PC-3 (cell line): Measurements from ENCODE around the gene ST3GAL3.
A peak's percentile ranks its signal among the peaks of the same experiment; 100 is the strongest.

Source experiments
- EZH2 ChIP-seq: fragments of 300-600 bp; sonication (generic); IDR thresholded peaks from one replicate; pipeline ENCODE4 v1.6.1; 2017; ENCODE audit warnings: antibody characterized with exemption, mild to moderate bottlenecking, low read length; ENCODE audit not compliant: unreplicated experiment
- EZH2phosphoT487 ChIP-seq: fragments of 300-600 bp; sonication (generic); IDR thresholded peaks from 2 replicates; pipeline ENCODE4 v1.6.1; 2018; ENCODE audit warnings: mild to moderate bottlenecking, antibody characterized with exemption, low read length, borderline replicate concordance
- TF ChIP-seq, protein P1 (sequence below): fragments of 300-600 bp; sonication (generic); conservative IDR thresholded peaks from 2 replicates; pipeline ENCODE4 v1.5.1; 2017; ENCODE audit warnings: antibody characterized with exemption, low read depth, mild to moderate bottlenecking, low read length

DNA sequence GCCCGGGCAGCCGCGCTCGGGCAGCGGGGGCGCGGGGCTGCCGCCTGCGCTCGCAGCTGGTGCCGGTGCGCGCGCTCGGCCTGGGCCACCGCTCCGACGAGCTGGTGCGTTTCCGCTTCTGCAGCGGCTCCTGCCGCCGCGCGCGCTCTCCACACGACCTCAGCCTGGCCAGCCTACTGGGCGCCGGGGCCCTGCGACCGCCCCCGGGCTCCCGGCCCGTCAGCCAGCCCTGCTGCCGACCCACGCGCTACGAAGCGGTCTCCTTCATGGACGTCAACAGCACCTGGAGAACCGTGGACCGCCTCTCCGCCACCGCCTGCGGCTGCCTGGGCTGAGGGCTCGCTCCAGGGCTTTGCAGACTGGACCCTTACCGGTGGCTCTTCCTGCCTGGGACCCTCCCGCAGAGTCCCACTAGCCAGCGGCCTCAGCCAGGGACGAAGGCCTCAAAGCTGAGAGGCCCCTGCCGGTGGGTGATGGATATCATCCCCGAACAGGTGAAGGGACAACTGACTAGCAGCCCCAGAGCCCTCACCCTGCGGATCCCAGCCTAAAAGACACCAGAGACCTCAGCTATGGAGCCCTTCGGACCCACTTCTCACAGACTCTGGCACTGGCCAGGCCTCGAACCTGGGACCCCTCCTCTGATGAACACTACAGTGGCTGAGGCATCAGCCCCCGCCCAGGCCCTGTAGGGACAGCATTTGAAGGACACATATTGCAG is 229.3 kb downstream of the ST3GAL3 start:
- TF ChIP-seq, protein P1, sequence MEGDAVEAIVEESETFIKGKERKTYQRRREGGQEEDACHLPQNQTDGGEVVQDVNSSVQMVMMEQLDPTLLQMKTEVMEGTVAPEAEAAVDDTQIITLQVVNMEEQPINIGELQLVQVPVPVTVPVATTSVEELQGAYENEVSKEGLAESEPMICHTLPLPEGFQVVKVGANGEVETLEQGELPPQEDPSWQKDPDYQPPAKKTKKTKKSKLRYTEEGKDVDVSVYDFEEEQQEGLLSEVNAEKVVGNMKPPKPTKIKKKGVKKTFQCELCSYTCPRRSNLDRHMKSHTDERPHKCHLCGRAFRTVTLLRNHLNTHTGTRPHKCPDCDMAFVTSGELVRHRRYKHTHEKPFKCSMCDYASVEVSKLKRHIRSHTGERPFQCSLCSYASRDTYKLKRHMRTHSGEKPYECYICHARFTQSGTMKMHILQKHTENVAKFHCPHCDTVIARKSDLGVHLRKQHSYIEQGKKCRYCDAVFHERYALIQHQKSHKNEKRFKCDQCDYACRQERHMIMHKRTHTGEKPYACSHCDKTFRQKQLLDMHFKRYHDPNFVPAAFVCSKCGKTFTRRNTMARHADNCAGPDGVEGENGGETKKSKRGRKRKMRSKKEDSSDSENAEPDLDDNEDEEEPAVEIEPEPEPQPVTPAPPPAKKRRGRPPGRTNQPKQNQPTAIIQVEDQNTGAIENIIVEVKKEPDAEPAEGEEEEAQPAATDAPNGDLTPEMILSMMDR: peak; percentile 39; the same call in 1 of the 2 replicates
- TF ChIP-seq EZH2 (no peak), EZH2phosphoT487 (no peak)
